GM19397 (cell line): ENCODE data around the gene PHLDA2.

Experiments used
- ATAC-seq: cut with Tn5 transposase; IDR thresholded peaks from one replicate; pipeline ENCODE4 v1.9.1; 2021; ENCODE audit warnings: mild to moderate bottlenecking, moderate library complexity; ENCODE audit not compliant: unreplicated experiment

The PHLDA2 gene

GRCh38 chr11:2930704-2931419 lies 1.6 kb upstream of the PHLDA2 start:
- no peak for ATAC-seq

- ATAC-seq: no peak
Measured at GRCh38 chr11:2929950-2930703, 907 bp upstream of the PHLDA2 start.

- ATAC-seq: no peak
Measured at GRCh38 chr11:2929531-2929949, 320 bp upstream of the PHLDA2 start.

- no peak for ATAC-seq
Measured at GRCh38 chr11:2927851-2928604, 1.2 kb downstream of the PHLDA2 start.

- ATAC-seq: no peak
Measured at GRCh38 chr11:2927121-2927800, 2.0 kb downstream of the PHLDA2 start.

- no peak for ATAC-seq
Measured at GRCh38 chr11:2926611-2927051, 2.6 kb downstream of the PHLDA2 start.

- no peak for ATAC-seq
Measured at GRCh38 chr11:2924821-2925675, 4.2 kb downstream of the PHLDA2 start.

GRCh38 chr11:2924381-2924780 lies 4.8 kb downstream of the PHLDA2 start:
- no peak for ATAC-seq

- no peak for ATAC-seq
Measured at GRCh38 chr11:2923446-2924375, 5.5 kb downstream of the PHLDA2 start.

- no peak for ATAC-seq
Measured at GRCh38 chr11:2922655-2923054, 6.6 kb downstream of the PHLDA2 start.

GRCh38 chr11:2921742-2922493 lies 7.3 kb downstream of the PHLDA2 start:
- no peak for ATAC-seq

- ATAC-seq: no peak
Measured at GRCh38 chr11:2921261-2921660, 8.0 kb downstream of the PHLDA2 start.

- no peak for ATAC-seq
Measured at GRCh38 chr11:2920343-2920742, 8.9 kb downstream of the PHLDA2 start.

- no peak for ATAC-seq
Measured at GRCh38 chr11:2919837-2920236, 9.4 kb downstream of the PHLDA2 start.

GRCh38 chr11:2919188-2919587 lies 10.0 kb downstream of the PHLDA2 start:
- no peak for ATAC-seq

- no peak for ATAC-seq
Measured at GRCh38 chr11:2917842-2918490, 11.3 kb downstream of the PHLDA2 start.

- ATAC-seq: no peak
Measured at GRCh38 chr11:2916892-2917645, 12.2 kb downstream of the PHLDA2 start.
